T-cell (primary cell): ENCODE data around the gene COA1. TPM values are rescaled to one million over a fixed set of nuclear protein-coding genes. Genes with fewer than 3 reads are reported as not detected.

ENCODE experiments used
- ATAC-seq, 4 experiments: fragments of 200-7000 bp in 3 of 4; fragments of 150-1000 bp in 1 of 4; cut with Tn5 transposase; replicated peaks in 1 of 4; 1 replicate in 3 of 4; 2 replicates in 1 of 4; pipeline ENCODE4 v1.10.0; 2021; ENCODE audit warnings: moderate library complexity in 3 of 4, mild to moderate bottlenecking in 2 of 4, moderate number of reproducible peaks in 1 of 4
- CTCF ChIA-PET, 2 donors: fragments of 300-600 bp; sonication (Branson Sonifier 250); formaldehyde crosslinking; loops; one replicate each; lab custom pipeline; 2022; ENCODE audit warnings: antibody characterized with exemption in 2 of 2; lab: Charles Lee
- POLR2A ChIA-PET, 2 donors: fragments of 300-600 bp; sonication (Branson Sonifier 250); formaldehyde crosslinking; loops; one replicate each; lab custom pipeline; 2022; ENCODE audit warnings: antibody characterized with exemption in 2 of 2; lab: Charles Lee
- DNase-seq, 35 experiments: peaks; one replicate each; pipeline versions ENCODE4 v3.0.0 to v3.0.0-alpha.2; 2013 to 2023
- H3K27ac ChIP-seq: one replicate; pipeline ENCODE4 v1.5.1; 2013; ENCODE audit warnings: low read length
- H3K27me3 ChIP-seq, 2 experiments: replicated peaks in 1 of 2; 1 replicate in 1 of 2; 2 replicates in 1 of 2; pipeline versions ENCODE4 v1.6.1 to v1.7.0; 2013; ENCODE audit warnings: low read length in 1 of 2, mixed read lengths in 1 of 2; ENCODE audit not compliant: control insufficient read depth in 2 of 2, insufficient read depth in 2 of 2; ENCODE audit errors: extremely low read depth in 1 of 2
- H3K36me3 ChIP-seq, 2 donors: 1 replicate in 1 of 2; 2 replicates in 1 of 2; pipeline versions ENCODE4 v1.6.1 to v1.7.0; 2013; ENCODE audit warnings: low read length in 1 of 2; ENCODE audit not compliant: control insufficient read depth in 2 of 2, insufficient read depth in 1 of 2; ENCODE audit errors: extremely low read depth in 1 of 2
- H3K4me1 ChIP-seq, 2 experiments: 1 replicate in 1 of 2; 2 replicates in 1 of 2; pipeline versions ENCODE4 v1.6.1 to v1.7.0; 2013; ENCODE audit warnings: low read length in 2 of 2, mixed read lengths in 1 of 2; ENCODE audit not compliant: insufficient read depth in 2 of 2, control insufficient read depth in 1 of 2; ENCODE audit errors: extremely low read depth in 1 of 2
- H3K4me3 ChIP-seq, 2 donors: 1 replicate in 1 of 2; 2 replicates in 1 of 2; pipeline versions ENCODE4 v1.5.1 to v1.7.0; 2013; ENCODE audit warnings: mild to moderate bottlenecking in 2 of 2, low read length in 1 of 2, moderate library complexity in 1 of 2; ENCODE audit not compliant: control insufficient read depth in 1 of 2; ENCODE audit errors: extremely low read depth in 1 of 2
- H3K9me3 ChIP-seq: 2 replicates; pipeline ENCODE4 v1.7.0; 2013
- H3K27ac Mint-ChIP-seq, 2 donors: one replicate each; pipeline ENCODE4 v1.8.0; 2020 to 2021; ENCODE audit warnings: mild to moderate bottlenecking in 2 of 2, mixed read lengths in 2 of 2
- H3K27me3 Mint-ChIP-seq, 2 donors: one replicate each; pipeline ENCODE4 v1.8.0; 2021 to 2022; ENCODE audit warnings: mixed read lengths in 2 of 2
- H3K36me3 Mint-ChIP-seq: one replicate; pipeline ENCODE4 v1.8.0; 2021; ENCODE audit warnings: mixed read lengths
- H3K4me1 Mint-ChIP-seq, 3 donors: one replicate each; pipeline ENCODE4 v1.8.0; 2020 to 2022; ENCODE audit warnings: mixed read lengths in 3 of 3, mild to moderate bottlenecking in 1 of 3
- H3K4me3 Mint-ChIP-seq, 3 donors: one replicate each; pipeline ENCODE4 v1.8.0; 2020 to 2022; ENCODE audit warnings: mild to moderate bottlenecking in 3 of 3, mixed read lengths in 3 of 3, moderate library complexity in 3 of 3
- H3K9me3 Mint-ChIP-seq, 3 donors: one replicate each; pipeline ENCODE4 v1.8.0; 2020 to 2022; ENCODE audit warnings: mixed read lengths in 3 of 3
- WGBS: methylation state at CpG from one replicate; pipeline ENCODE4 v1.1.5; 2013; ENCODE audit warnings: missing lambda C conversion rate; ENCODE audit not compliant: insufficient coverage; 5-methylcytosine and 5-hydroxymethylcytosine counted together
- total RNA-seq, 35 experiments: library from RNA in 6 of 35; stranded (reverse) in 6 of 35; fragments of 120-200 nt in 1 of 35; gene quantifications; one replicate each; pipeline versions ENCODE4 v1.2.1 to v1.2.4 and lab custom pipeline; 2013 to 2026

Gene COA1
- total RNA-seq, 5 donors from 2014 or later (not counting 1 experiment from before 2014, with no cell fraction given), result 49.6 to 92.1 (median 67.8) TPM

DNA sequence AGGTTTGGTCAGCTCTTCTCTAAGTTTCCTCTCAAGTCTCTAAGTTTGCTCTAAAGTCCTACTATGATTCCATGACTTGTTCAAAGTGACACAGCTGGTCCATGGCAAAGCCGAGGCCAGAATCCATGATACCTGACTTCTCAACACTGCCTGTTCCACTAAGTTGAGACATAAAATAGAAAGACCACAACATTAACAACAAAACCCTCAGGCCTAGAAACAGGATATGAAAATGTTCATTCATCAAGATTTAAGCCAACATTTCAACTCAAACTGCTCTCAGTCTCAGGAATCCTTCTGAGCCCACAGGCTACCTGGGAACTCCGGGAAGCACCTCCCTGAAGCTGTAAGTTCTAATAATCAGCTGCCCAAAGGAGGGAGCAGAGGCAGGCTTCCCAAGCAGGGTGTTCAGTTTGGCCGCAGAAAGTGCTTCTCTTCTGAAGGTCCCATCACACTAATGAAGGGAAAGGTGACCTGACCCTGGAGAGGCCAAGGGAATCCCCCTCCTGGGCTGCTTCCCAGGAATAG is 83.6 kb downstream of the COA1 start:
- H3K9me3 ChIP-seq, result no peaks in the 10 kb centered on the region
- DNase-seq, result no peak
- WGBS, result 18% methylated on average over 1 of the region's 3 CpGs

DNA sequence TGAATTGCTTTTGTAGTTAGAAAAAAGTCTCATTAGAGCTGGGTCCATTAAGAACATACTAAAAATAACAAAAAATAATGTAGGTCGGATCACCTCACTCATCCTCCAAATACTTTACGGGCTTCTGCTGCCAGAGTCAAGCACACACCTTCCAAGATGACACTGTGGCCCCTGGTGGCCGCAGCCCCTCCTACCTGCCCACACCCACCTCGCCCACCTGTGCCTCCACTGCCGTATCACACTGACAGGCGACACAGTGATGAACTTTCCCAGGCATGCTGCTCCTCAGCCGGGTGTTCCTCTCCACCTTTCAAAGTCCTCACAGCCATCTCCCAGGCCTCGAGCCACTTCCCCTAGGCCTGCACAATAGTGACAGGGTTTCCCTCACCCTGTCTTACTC is 85.5 kb downstream of the COA1 start:
- Histone ChIP-seq H3K9me3 (no peaks in the 10 kb centered on the region), H3K4me3 (no peak overlapping the region), H3K27ac (peak overlapping the region; percentile 35), H3K4me1 (peaks cover 78 to 89% of the 10 kb centered on the region in 2 experiments), H3K27me3 (no peaks in the 10 kb centered on the region), H3K36me3 (peaks cover 7 to 44% of the 10 kb centered on the region in 2 donors)
- Mint-ChIP-seq H3K27me3 (no peaks in the 10 kb centered on the region), H3K9me3 (no peaks in the 10 kb centered on the region), H3K4me1 (peaks cover 95 to 99% (median 99%) of the 10 kb centered on the region in 3 donors), H3K36me3 (peaks cover 64% of the 10 kb centered on the region), H3K27ac (peak overlapping the region; percentile 87 to 99), H3K4me3 (peak overlapping the region; percentile 14 to 78 (median 49))
- DNase-seq (no peak), ATAC-seq (no peak)
- 48% methylated on average over 8 of the region's 8 CpGs for WGBS
- CTCF ChIA-PET, result interaction anchor here in 1 of 2 donors (2.6 kb wide), 1 partner anchor 61 kb away, joined by 15 read pairs; the partner anchor contains the start of gene STK17A
- POLR2A ChIA-PET, result interaction anchor here (0.5 to 2.6 kb wide), 4 partner anchors 10 to 61 kb away, joined by 4 to 22 read pairs (median 6); partner anchors contain the start of gene STK17A (in 1 of the 2)

More for the DNA sequence above, 83.6 kb downstream of the COA1 start:
- peak overlapping the region; percentile 99 to 100 for H3K27ac Mint-ChIP-seq
- Histone ChIP-seq H3K27ac (peak overlapping the region; percentile 95), H3K4me1 (peaks cover 72 to 91% of the 10 kb centered on the region in 2 experiments), H3K4me3 (peak overlapping the region; percentile 3 to 53), H3K27me3 (no peaks in the 10 kb centered on the region), H3K36me3 (peaks cover 0 to 25% of the 10 kb centered on the region in 2 donors)
- peak overlapping the region; percentile 64 to 78 (median 69) for H3K4me3 Mint-ChIP-seq
- H3K9me3 Mint-ChIP-seq, result no peaks in the 10 kb centered on the region
- ChIA-PET POLR2A (interaction anchor here (0.9 to 2.6 kb wide), 3 partner anchors 17 to 63 kb away, joined by 5 to 22 read pairs (median 5); partner anchors contain the start of gene STK17A (in 2 of the 2)), CTCF (interaction anchor here in 1 of 2 donors (2.5 to 2.6 kb wide), 2 partner anchors 54 to 63 kb away, joined by 8 to 15 read pairs; partner anchors contain the start of gene STK17A)
- no peak for ATAC-seq
- peaks cover 47% of the 10 kb centered on the region for H3K36me3 Mint-ChIP-seq
- H3K27me3 Mint-ChIP-seq, result no peaks in the 10 kb centered on the region
- H3K4me1 Mint-ChIP-seq, result peaks cover 94 to 99% (median 97%) of the 10 kb centered on the region in 3 donors

DNA sequence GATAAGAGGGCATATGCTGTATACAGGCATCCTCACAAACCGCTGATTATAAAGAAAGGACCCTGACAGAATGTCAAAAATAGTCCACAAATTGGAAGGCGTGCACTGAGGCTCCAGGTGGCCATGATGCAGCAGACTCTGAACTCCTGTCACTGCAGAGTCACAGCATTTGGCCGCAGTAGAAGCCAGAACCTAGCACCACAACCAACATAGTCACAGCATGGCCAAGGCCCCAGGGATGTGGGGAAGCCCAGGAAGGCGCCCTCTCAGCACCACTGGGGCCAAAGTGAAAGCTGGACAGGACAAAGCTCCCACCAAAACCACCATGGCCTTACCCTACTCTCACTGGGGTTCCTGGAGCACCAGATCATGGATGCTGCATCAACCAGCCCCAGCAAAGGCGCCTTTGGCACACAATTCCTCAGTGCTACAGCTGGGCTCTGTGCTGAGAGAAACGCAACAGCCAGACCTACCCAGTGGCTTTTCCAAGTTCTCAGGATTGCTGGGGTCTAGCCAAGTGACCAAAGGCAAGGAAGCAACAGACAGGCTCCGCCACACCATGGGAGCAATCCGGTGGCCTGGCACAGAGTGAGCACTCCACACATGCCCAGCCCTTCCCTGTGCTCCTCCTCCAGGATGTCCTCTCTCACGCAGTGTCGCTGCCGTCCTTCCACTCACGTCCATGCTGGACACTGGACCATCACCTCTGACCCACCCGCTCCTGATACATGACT is 86.3 kb downstream of the COA1 start:
- peak overlapping the region; percentile 14 to 78 (median 49) for H3K4me3 Mint-ChIP-seq
- peaks cover 65% of the 10 kb centered on the region for H3K36me3 Mint-ChIP-seq
- H3K27ac Mint-ChIP-seq, result peak overlapping the region; percentile 88 to 99
- Histone ChIP-seq H3K36me3 (peaks cover 7 to 46% of the 10 kb centered on the region in 2 donors), H3K4me3 (no peak overlapping the region), H3K4me1 (peaks cover 77 to 90% of the 10 kb centered on the region in 2 experiments), H3K27me3 (no peaks in the 10 kb centered on the region), H3K27ac (peak overlapping the region; percentile 35), H3K9me3 (no peaks in the 10 kb centered on the region)
- no peaks in the 10 kb centered on the region for H3K27me3 Mint-ChIP-seq
- peaks cover 95 to 99% (median 98%) of the 10 kb centered on the region in 3 donors for H3K4me1 Mint-ChIP-seq
- no peak for DNase-seq
- 88% methylated on average over 13 of the region's 13 CpGs for WGBS
- no peaks in the 10 kb centered on the region for H3K9me3 Mint-ChIP-seq
- no peak for ATAC-seq
- ChIA-PET POLR2A (no interaction called here), CTCF (interaction anchor here in 1 of 2 donors (0.6 kb wide), 1 partner anchor 17 kb away, joined by 4 read pairs; no protein-coding TSS in a partner anchor)

DNA sequence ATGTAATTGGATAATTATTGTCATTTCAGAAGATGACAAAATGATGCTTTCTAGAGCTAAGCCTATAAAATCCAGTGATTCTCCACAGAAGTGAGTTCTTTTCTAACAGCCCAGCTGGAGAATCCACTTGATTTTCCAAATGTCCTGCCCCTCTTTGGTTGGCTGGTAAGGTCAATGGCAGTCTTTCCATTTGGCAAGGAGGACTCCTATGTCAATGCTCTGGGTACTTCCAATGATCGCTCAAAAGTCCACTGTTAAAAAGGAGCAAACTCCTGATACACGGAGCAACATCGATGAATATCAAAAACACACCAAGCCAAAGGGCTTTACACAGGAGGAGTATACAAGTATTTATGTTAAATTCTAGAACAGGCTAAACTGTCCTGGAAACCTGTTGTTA is 88.6 kb downstream of the COA1 start:
- WGBS, result 100% methylated on average over 1 of the region's 3 CpGs
- ChIA-PET POLR2A (interaction anchor here (0.6 to 0.9 kb wide), 2 partner anchors 21 to 46 kb away, joined by 3 read pairs; no protein-coding TSS in a partner anchor), CTCF (interaction anchor here (0.8 to 3.4 kb wide), 5 partner anchors 32 to 60 kb away, joined by 3 to 25 read pairs (median 4); partner anchors contain the start of gene STK17A (in 1 of the 2))
- DNase-seq (no peak), ATAC-seq (no peak)
- peak overlapping the region; percentile 62 for H3K27ac ChIP-seq
- Mint-ChIP-seq H3K4me3 (peak overlapping the region in 1 of 3 donors; percentile 72), H3K36me3 (peaks cover 76% of the 10 kb centered on the region), H3K27me3 (no peaks in the 10 kb centered on the region), H3K9me3 (no peaks in the 10 kb centered on the region), H3K27ac (peak overlapping the region; percentile 78 to 89), H3K4me1 (peaks cover 95 to 98% (median 98%) of the 10 kb centered on the region in 3 donors)
- H3K4me3 ChIP-seq, result no peak overlapping the region
- peaks cover 7 to 63% of the 10 kb centered on the region in 2 donors for H3K36me3 ChIP-seq
- H3K4me1 ChIP-seq, result peaks cover 71 to 82% of the 10 kb centered on the region in 2 experiments
- no peaks in the 10 kb centered on the region for H3K27me3 ChIP-seq
- no peaks in the 10 kb centered on the region for H3K9me3 ChIP-seq

DNA sequence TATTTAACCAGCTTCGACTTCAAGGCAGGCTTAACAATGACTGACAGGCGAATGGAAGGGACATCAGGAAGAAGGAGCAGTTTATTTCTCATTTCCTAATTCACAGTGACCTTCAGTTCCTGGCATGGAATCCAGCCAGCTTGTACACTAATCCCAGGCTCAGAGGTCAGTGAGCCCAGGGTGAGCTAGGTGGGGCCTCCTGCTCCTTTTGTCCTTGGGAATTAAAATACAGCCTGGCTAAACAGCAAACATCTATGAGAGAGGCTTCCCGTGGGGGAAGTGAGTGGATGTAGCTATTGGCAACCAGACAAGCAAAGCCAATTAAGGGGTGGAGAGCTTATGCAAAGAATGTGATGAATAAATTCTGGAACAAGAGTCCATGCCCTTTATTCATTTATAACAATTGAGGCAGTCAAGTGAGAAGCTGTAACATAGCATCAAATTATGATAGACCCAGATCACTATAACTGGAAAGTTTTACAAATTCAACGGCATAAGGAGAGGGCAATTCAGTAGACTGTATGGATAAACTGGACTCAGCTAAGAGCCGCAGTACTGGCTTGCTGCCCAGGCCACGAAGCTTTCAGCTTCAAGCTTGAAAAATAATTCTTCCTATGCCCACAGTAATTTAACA is 89.3 kb downstream of the COA1 start:
- Mint-ChIP-seq H3K9me3 (no peaks in the 10 kb centered on the region), H3K27me3 (no peaks in the 10 kb centered on the region), H3K27ac (peak overlapping the region; percentile 78 to 89), H3K36me3 (peaks cover 75% of the 10 kb centered on the region), H3K4me3 (peak overlapping the region in 1 of 3 donors; percentile 72), H3K4me1 (peaks cover 94 to 97% (median 96%) of the 10 kb centered on the region in 3 donors)
- peaks cover 7 to 64% of the 10 kb centered on the region in 2 donors for H3K36me3 ChIP-seq
- DNase-seq (no peak), ATAC-seq (no peak)
- H3K4me3 ChIP-seq, result no peak overlapping the region
- H3K9me3 ChIP-seq, result no peaks in the 10 kb centered on the region
- H3K27me3 ChIP-seq, result no peaks in the 10 kb centered on the region
- WGBS, result 90% methylated on average over 2 of the region's 6 CpGs
- H3K4me1 ChIP-seq, result peaks cover 70 to 79% of the 10 kb centered on the region in 2 experiments
- ChIA-PET POLR2A (interaction anchor here (0.7 to 1.0 kb wide), 5 partner anchors 8 to 52 kb away, joined by 3 to 10 read pairs (median 4); no protein-coding TSS in a partner anchor), CTCF (interaction anchor here (0.6 to 3.4 kb wide), 10 partner anchors 9 to 60 kb away, joined by 3 to 25 read pairs (median 3); partner anchors contain the start of gene STK17A (in 2 of the 2))
- peak overlapping the region; percentile 62 for H3K27ac ChIP-seq
